ENCODE data around the gene TLX2. TPM values are rescaled to one million over a fixed set of nuclear protein-coding genes. Genes with fewer than 3 reads are reported as not detected.
"Not testable (repeated sequence)": the region's sequence is repeated elsewhere in the genome, so short reads cannot be mapped to it uniquely, and the experiment has no call there.

The TLX2 gene
- total RNA-seq, 4 donors from 2014 or later, result not detected

DNA sequence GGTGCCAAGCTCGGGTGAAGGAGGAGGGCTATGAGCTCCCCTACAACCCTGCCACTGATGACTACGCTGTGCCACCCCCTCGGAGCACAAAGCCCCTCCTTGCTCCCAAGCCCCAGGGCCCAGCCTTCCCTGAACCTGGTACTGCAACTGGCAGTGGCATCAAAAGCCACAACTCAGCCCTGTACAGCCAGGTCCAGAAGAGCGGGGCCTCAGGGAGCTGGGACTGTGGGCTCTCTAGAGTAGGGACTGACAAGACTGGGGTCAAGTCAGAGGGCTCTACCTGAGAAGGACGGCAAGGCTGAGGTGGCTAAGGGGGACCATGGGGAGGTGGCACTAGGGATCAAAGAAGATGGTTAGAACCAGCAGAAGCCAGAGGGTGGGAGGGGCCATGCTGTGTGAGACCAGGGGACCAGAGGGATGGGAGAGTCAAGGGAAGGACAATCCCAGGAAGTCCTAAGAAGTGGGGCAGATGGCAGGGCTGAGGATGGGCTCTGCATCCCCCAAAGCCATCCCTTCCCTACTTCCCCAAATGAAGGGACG is 42.7 kb downstream of the TLX2 start:
- TF ChIP-seq POLR2A (IDR thresholded peaks at IDR 0.05), result no peak
- TF ChIP-seq, protein P1, sequence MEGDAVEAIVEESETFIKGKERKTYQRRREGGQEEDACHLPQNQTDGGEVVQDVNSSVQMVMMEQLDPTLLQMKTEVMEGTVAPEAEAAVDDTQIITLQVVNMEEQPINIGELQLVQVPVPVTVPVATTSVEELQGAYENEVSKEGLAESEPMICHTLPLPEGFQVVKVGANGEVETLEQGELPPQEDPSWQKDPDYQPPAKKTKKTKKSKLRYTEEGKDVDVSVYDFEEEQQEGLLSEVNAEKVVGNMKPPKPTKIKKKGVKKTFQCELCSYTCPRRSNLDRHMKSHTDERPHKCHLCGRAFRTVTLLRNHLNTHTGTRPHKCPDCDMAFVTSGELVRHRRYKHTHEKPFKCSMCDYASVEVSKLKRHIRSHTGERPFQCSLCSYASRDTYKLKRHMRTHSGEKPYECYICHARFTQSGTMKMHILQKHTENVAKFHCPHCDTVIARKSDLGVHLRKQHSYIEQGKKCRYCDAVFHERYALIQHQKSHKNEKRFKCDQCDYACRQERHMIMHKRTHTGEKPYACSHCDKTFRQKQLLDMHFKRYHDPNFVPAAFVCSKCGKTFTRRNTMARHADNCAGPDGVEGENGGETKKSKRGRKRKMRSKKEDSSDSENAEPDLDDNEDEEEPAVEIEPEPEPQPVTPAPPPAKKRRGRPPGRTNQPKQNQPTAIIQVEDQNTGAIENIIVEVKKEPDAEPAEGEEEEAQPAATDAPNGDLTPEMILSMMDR (IDR thresholded peaks at IDR 0.05), result no peak
- Histone ChIP-seq H3K9me3 (no peaks in the 10 kb centered on the region), H3K36me3 (peaks cover 0 to 8% (median 0%) of the 10 kb centered on the region in 3 donors), H3K27me3 (peaks cover 0 to 46% (median 0%) of the 10 kb centered on the region in 4 donors), H3K4me3 (no peak overlapping the region), H3K4me1 (peaks cover 8 to 35% (median 10%) of the 10 kb centered on the region in 3 donors), H3K27ac (no peak overlapping the region)
- intact Hi-C loops (cut with DNase I), result no loop called here
- DNase-seq, result no peak
- 83 to 97% methylated on average over 1 to 3 of the region's 6 CpGs for WGBS, 2 donors

DNA sequence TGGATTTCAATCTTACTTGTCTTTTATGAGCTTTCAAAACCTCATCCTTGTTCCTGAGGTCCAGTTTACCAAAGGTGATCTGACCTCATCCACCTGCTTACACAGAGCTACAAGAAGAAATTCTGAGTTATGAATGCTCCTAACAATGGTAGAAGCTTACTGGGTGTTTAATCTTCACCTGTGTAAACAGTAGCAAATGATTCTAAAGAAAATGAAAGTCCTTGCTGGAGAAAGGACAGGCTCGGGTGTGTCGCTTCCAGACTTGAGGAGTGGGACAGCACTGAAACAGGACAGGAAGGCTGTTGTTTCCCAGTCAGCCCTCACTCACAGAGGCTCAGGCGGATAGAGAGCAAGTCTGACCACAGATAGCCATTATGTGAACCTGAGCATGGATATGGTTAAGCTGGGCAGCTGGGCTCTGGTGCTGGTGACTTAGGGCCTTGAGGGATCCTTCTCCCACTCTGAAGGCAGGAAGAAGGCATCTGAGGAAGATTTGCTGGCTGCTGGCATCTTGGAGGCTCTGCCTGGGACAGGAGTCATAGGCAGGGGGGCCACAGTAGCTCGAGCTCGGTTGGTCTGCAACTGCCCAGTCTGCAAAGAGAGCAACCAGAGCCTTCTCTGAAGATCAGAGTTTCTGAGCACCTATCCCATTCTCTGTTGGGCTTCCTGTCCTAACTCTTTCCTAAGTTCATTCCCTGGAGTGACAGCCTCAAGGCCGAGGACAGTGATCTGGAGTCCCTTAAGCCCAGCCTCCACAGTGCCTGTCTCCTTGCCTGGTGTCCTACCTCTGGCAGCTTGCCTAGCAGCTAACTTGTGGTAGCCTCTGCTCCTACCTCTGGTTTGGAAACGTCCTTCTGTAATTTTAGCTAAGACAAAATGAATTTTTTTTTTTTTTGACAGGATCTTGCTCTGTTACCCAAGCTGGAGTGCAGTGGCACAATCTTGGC is 44.3 kb downstream of the TLX2 start:
- intact Hi-C loops (cut with DNase I), result no loop called here
- Histone ChIP-seq H3K4me1 (peaks cover under 1 to 25% (median 10%) of the 10 kb centered on the region in 3 donors), H3K36me3 (peaks cover 0 to 8% (median 0%) of the 10 kb centered on the region in 3 donors), H3K27me3 (peaks cover 0 to 55% (median 0%) of the 10 kb centered on the region in 4 donors), H3K4me3 (no peak overlapping the region), H3K27ac (no peak overlapping the region), H3K9me3 (no peaks in the 10 kb centered on the region)
- no peak for DNase-seq
- WGBS, 2 donors, result 39 to 51% methylated on average over 4 to 5 of the region's 7 CpGs
- no peak for TF ChIP-seq POLR2A (IDR thresholded peaks at IDR 0.05)
- TF ChIP-seq, protein P1 (IDR thresholded peaks at IDR 0.05), result no peak

GRCh38 chr2:74559912-74560311 is 45.7 kb downstream of the TLX2 start:
- peaks cover 0 to 53% (median 0%) of the 10 kb centered on the region in 4 donors for H3K27me3 ChIP-seq
- no peak overlapping the region for H3K4me3 ChIP-seq
- intact Hi-C loops (cut with DNase I), result no loop called here
- H3K36me3 ChIP-seq, result peaks cover 0 to 8% (median 0%) of the 10 kb centered on the region in 3 donors
- DNase-seq, result no peak
- no peak for TF ChIP-seq POLR2A (IDR thresholded peaks at IDR 0.05)
- TF ChIP-seq, protein P1 (IDR thresholded peaks at IDR 0.05), result no peak
- H3K9me3 ChIP-seq, result no peaks in the 10 kb centered on the region
- peaks cover 0 to 11% (median 4%) of the 10 kb centered on the region in 3 donors for H3K4me1 ChIP-seq
- H3K27ac ChIP-seq, result no peak overlapping the region
- 22 to 35% methylated on average over 4 to 5 of the region's 5 CpGs for WGBS, 2 donors

GRCh38 chr2:74560591-74560990 is 46.3 kb downstream of the TLX2 start:
- no peak overlapping the region for H3K27ac ChIP-seq
- H3K4me3 ChIP-seq, result no peak overlapping the region
- H3K4me1 ChIP-seq, result peaks cover 0 to 5% (median 3%) of the 10 kb centered on the region in 3 donors
- no peaks in the 10 kb centered on the region for H3K9me3 ChIP-seq
- DNase-seq, result no peak
- peaks cover 0 to 46% (median 0%) of the 10 kb centered on the region in 4 donors for H3K27me3 ChIP-seq
- TF ChIP-seq POLR2A (IDR thresholded peaks at IDR 0.05), result no peak
- TF ChIP-seq, protein P1 (IDR thresholded peaks at IDR 0.05), result no peak
- WGBS, 2 donors, result 44 to 51% methylated on average over 2 to 3 of the region's 6 CpGs
- intact Hi-C loops (cut with DNase I), result no loop called here
- H3K36me3 ChIP-seq, result peaks cover 0 to 8% (median 0%) of the 10 kb centered on the region in 3 donors

GRCh38 chr2:74561022-74561421 is 46.8 kb downstream of the TLX2 start:
- H3K4me1 ChIP-seq; H3K36me3 ChIP-seq; intact Hi-C loops (cut with DNase I); H3K9me3 ChIP-seq; H3K27ac ChIP-seq; H3K4me3 ChIP-seq; DNase-seq: not testable (repeated sequence)
- H3K27me3 ChIP-seq, result peaks cover 0 to 42% (median 0%) of the 10 kb centered on the region in 4 donors
- WGBS, 2 donors, result 95 to 100% methylated on average over 1 of the region's 1 CpG
